Effector memory CD8-positive, alpha-beta T cell (primary cell): Measurements from ENCODE around the gene MBD5.

Experiments used
- ATAC-seq: fragments of 150-1000 bp; cut with Tn5 transposase; replicated peaks from 2 replicates; pipeline ENCODE4 v1.10.0; 2021; ENCODE audit warnings: mild to moderate bottlenecking, moderate library complexity
- DNase-seq, 3 experiments: peaks; one replicate each; pipeline ENCODE4 v3.0.0; 2021
- H3K27ac Mint-ChIP-seq, 2 donors: one replicate each; pipeline ENCODE4 v1.8.0; 2022; ENCODE audit warnings: mild to moderate bottlenecking in 2 of 2, mixed read lengths in 2 of 2, moderate library complexity in 2 of 2
- H3K27me3 Mint-ChIP-seq, 2 donors: one replicate each; pipeline ENCODE4 v1.8.0; 2022; ENCODE audit warnings: mixed read lengths in 2 of 2
- H3K36me3 Mint-ChIP-seq: one replicate; pipeline ENCODE4 v1.8.0; 2022; ENCODE audit warnings: mild to moderate bottlenecking, moderate library complexity, mixed read lengths; ENCODE audit not compliant: insufficient read depth
- H3K4me1 Mint-ChIP-seq, 2 donors: one replicate each; pipeline ENCODE4 v1.8.0; 2022; ENCODE audit warnings: low read depth in 2 of 2, mixed read lengths in 2 of 2
- H3K4me3 Mint-ChIP-seq, 2 donors: one replicate each; pipeline ENCODE4 v1.8.0; 2022; ENCODE audit warnings: mild to moderate bottlenecking in 2 of 2, mixed read lengths in 2 of 2, moderate library complexity in 2 of 2
- H3K9me3 Mint-ChIP-seq, 2 donors: one replicate each; pipeline ENCODE4 v1.8.0; 2022; ENCODE audit warnings: mixed read lengths in 2 of 2

The MBD5 gene

GRCh38 chr2:148032215-148032614 is 11.3 kb downstream of the MBD5 start:
- ATAC-seq = no peak
- H3K4me1 Mint-ChIP-seq = peaks cover 3 to 15% of the 10 kb centered on the region in 2 donors
- no peak overlapping the region for H3K4me3 Mint-ChIP-seq
- DNase-seq = no peak
- no peak overlapping the region for H3K27ac Mint-ChIP-seq
- no peaks in the 10 kb centered on the region for H3K9me3 Mint-ChIP-seq
- no peaks in the 10 kb centered on the region for H3K36me3 Mint-ChIP-seq
- H3K27me3 Mint-ChIP-seq = no peaks in the 10 kb centered on the region

- no peak for DNase-seq
- no peak for ATAC-seq
- Mint-ChIP-seq H3K27me3 (no peaks in the 10 kb centered on the region), H3K36me3 (peaks cover 4% of the 10 kb centered on the region), H3K4me3 (no peak overlapping the region), H3K27ac (no peak overlapping the region), H3K9me3 (no peaks in the 10 kb centered on the region), H3K4me1 (peaks cover 1 to 7% of the 10 kb centered on the region in 2 donors)
Observed at GRCh38 chr2:148039783-148040182, 18.9 kb downstream of the MBD5 start.

- H3K9me3 Mint-ChIP-seq = no peaks in the 10 kb centered on the region
- DNase-seq (no peak), ATAC-seq (no peak)
- no peaks in the 10 kb centered on the region for H3K27me3 Mint-ChIP-seq
- H3K4me3 Mint-ChIP-seq = no peak overlapping the region
- H3K4me1 Mint-ChIP-seq = peaks cover 3 to 9% of the 10 kb centered on the region in 2 donors
- peaks cover 4% of the 10 kb centered on the region for H3K36me3 Mint-ChIP-seq
- H3K27ac Mint-ChIP-seq = no peak overlapping the region
Observed at GRCh38 chr2:148042219-148042618, 21.3 kb downstream of the MBD5 start.

GRCh38 chr2:148044322-148044721 is 23.4 kb downstream of the MBD5 start:
- H3K4me3 Mint-ChIP-seq = no peak overlapping the region
- H3K36me3 Mint-ChIP-seq = peaks cover 4% of the 10 kb centered on the region
- no peaks in the 10 kb centered on the region for H3K27me3 Mint-ChIP-seq
- no peaks in the 10 kb centered on the region for H3K9me3 Mint-ChIP-seq
- DNase-seq (no peak), ATAC-seq (no peak)
- H3K4me1 Mint-ChIP-seq = peaks cover 9 to 27% of the 10 kb centered on the region in 2 donors
- H3K27ac Mint-ChIP-seq = no peak overlapping the region

- Mint-ChIP-seq H3K27ac (peak overlapping the region in 1 of 2 donors; percentile 13), H3K36me3 (no peaks in the 10 kb centered on the region), H3K27me3 (no peaks in the 10 kb centered on the region), H3K9me3 (no peaks in the 10 kb centered on the region), H3K4me1 (peaks cover 11 to 38% of the 10 kb centered on the region in 2 donors), H3K4me3 (no peak overlapping the region)
- no peak for DNase-seq
- no peak for ATAC-seq
Observed at GRCh38 chr2:148046802-148047201, 25.9 kb downstream of the MBD5 start.

- H3K36me3 Mint-ChIP-seq = no peaks in the 10 kb centered on the region
- peaks cover 14 to 38% of the 10 kb centered on the region in 2 donors for H3K4me1 Mint-ChIP-seq
- no peaks in the 10 kb centered on the region for H3K27me3 Mint-ChIP-seq
- ATAC-seq = peak; percentile 26
- no peak overlapping the region for H3K27ac Mint-ChIP-seq
- H3K9me3 Mint-ChIP-seq = no peaks in the 10 kb centered on the region
- H3K4me3 Mint-ChIP-seq = no peak overlapping the region
- no peak for DNase-seq
Observed at GRCh38 chr2:148048475-148049221, 27.8 kb downstream of the MBD5 start.

- Mint-ChIP-seq H3K36me3 (no peaks in the 10 kb centered on the region), H3K4me3 (no peak overlapping the region), H3K27me3 (no peaks in the 10 kb centered on the region), H3K27ac (no peak overlapping the region), H3K4me1 (peaks cover 14 to 38% of the 10 kb centered on the region in 2 donors), H3K9me3 (no peaks in the 10 kb centered on the region)
- ATAC-seq (no peak), DNase-seq (no peak)
Observed at GRCh38 chr2:148049284-148049683, 28.4 kb downstream of the MBD5 start.

- H3K27ac Mint-ChIP-seq = no peak overlapping the region
- ATAC-seq (no peak), DNase-seq (no peak)
- peaks cover 8% of the 10 kb centered on the region for H3K36me3 Mint-ChIP-seq
- H3K27me3 Mint-ChIP-seq = no peaks in the 10 kb centered on the region
- H3K9me3 Mint-ChIP-seq = no peaks in the 10 kb centered on the region
- H3K4me1 Mint-ChIP-seq = peaks cover 11 to 26% of the 10 kb centered on the region in 2 donors
- H3K4me3 Mint-ChIP-seq = no peak overlapping the region
Observed at GRCh38 chr2:148052687-148053086, 31.8 kb downstream of the MBD5 start.

GRCh38 chr2:148058641-148059040 is 37.8 kb downstream of the MBD5 start:
- no peak for DNase-seq
- no peak overlapping the region for H3K27ac Mint-ChIP-seq

GRCh38 chr2:148063633-148064032 is 42.7 kb downstream of the MBD5 start:
- no peak overlapping the region for H3K27ac Mint-ChIP-seq
- H3K36me3 Mint-ChIP-seq = peaks cover 3% of the 10 kb centered on the region
- H3K4me1 Mint-ChIP-seq = peaks cover 0 to 2% of the 10 kb centered on the region in 2 donors
- H3K27me3 Mint-ChIP-seq = no peaks in the 10 kb centered on the region
- no peaks in the 10 kb centered on the region for H3K9me3 Mint-ChIP-seq
- DNase-seq (no peak), ATAC-seq (no peak)
- no peak overlapping the region for H3K4me3 Mint-ChIP-seq

More at GRCh38 chr2:148058641-148059040, 37.8 kb downstream of the MBD5 start:
- Mint-ChIP-seq H3K27me3 (no peaks in the 10 kb centered on the region), H3K4me1 (peaks cover 2 to 4% of the 10 kb centered on the region in 2 donors), H3K4me3 (no peak overlapping the region), H3K36me3 (peaks cover 12% of the 10 kb centered on the region), H3K9me3 (no peaks in the 10 kb centered on the region)
- ATAC-seq = no peak

- Mint-ChIP-seq H3K27me3 (no peaks in the 10 kb centered on the region), H3K4me3 (no peak overlapping the region), H3K4me1 (peaks cover under 1 to 2% of the 10 kb centered on the region in 2 donors), H3K9me3 (no peaks in the 10 kb centered on the region), H3K27ac (no peak overlapping the region), H3K36me3 (peaks cover under 1% of the 10 kb centered on the region)
- DNase-seq (no peak), ATAC-seq (no peak)
Observed at GRCh38 chr2:148065936-148066335, 45.0 kb downstream of the MBD5 start.

GRCh38 chr2:148067801-148068200 is 46.9 kb downstream of the MBD5 start:
- Mint-ChIP-seq H3K4me1 (peaks cover 2 to 7% of the 10 kb centered on the region in 2 donors), H3K4me3 (no peak overlapping the region), H3K27me3 (no peaks in the 10 kb centered on the region), H3K9me3 (no peaks in the 10 kb centered on the region), H3K27ac (no peak overlapping the region), H3K36me3 (no peaks in the 10 kb centered on the region)
- ATAC-seq (no peak), DNase-seq (no peak)

- H3K36me3 Mint-ChIP-seq = no peaks in the 10 kb centered on the region
- H3K9me3 Mint-ChIP-seq = no peaks in the 10 kb centered on the region
- DNase-seq (no peak), ATAC-seq (no peak)
- H3K27me3 Mint-ChIP-seq = no peaks in the 10 kb centered on the region
- H3K27ac Mint-ChIP-seq = no peak overlapping the region
- no peak overlapping the region for H3K4me3 Mint-ChIP-seq
- H3K4me1 Mint-ChIP-seq = peaks cover 2 to 14% of the 10 kb centered on the region in 2 donors
Observed at GRCh38 chr2:148071351-148071750, 50.5 kb downstream of the MBD5 start.

GRCh38 chr2:148096012-148096411 is 75.1 kb downstream of the MBD5 start:
- ATAC-seq = no peak

More at GRCh38 chr2:148096012-148096411, 75.1 kb downstream of the MBD5 start:
- no peak overlapping the region for H3K4me3 Mint-ChIP-seq
- peaks cover 0 to 9% of the 10 kb centered on the region in 2 donors for H3K9me3 Mint-ChIP-seq
- H3K4me1 Mint-ChIP-seq = peaks cover 0 to 2% of the 10 kb centered on the region in 2 donors
- DNase-seq = no peak
- no peaks in the 10 kb centered on the region for H3K36me3 Mint-ChIP-seq
- H3K27me3 Mint-ChIP-seq = no peaks in the 10 kb centered on the region
- H3K27ac Mint-ChIP-seq = no peak overlapping the region
